D721Med (cell line): Measurements from ENCODE around the gene BRD1.

Experiments
- DNase-seq: peaks from one replicate; pipeline ENCODE4 v3.0.0; 2011; ENCODE audit warnings: low spot score; ENCODE audit not compliant: insufficient read length
- FAIRE-seq: peaks from 2 replicates; lab custom pipeline; 2011; peaks lifted over from hg19 to GRCh38; lab: Jason Lieb, UNC
- CTCF ChIP-seq: IDR thresholded peaks from 2 replicates; pipeline ENCODE4 v1.5.1; 2012; ENCODE audit warnings: mild to moderate bottlenecking, control low read depth; ENCODE audit not compliant: insufficient read depth; ENCODE audit errors: missing control alignments

Gene BRD1

DNA sequence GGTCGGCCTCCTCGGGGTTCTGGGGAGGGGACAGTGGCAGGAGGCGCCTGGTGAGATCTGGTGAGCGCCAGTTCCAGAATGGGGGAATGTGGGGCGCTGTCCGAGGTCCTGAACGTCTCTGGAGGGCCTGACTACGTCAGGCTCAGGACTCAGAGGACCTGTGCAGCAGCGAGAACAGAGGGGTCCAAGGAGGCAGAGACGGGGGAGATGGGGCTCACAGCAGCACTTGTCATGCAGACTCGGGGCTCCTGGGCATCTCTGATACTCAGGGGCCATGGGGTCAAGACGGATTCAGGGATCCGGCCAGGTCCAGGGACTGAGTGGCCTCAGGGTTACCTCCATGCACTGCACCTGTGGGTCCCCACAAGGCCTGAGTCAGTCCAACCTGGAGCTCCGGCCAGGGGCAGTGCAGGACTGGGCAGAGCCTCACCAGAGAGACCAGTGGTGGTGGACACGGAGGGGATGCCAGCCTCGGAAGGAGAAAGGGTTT is 92.2 kb downstream of the BRD1 start:
- DNase-seq = no peak
- no peak for FAIRE-seq
- no peak for TF ChIP-seq CTCF

- TF ChIP-seq CTCF = no peak
- no peak for DNase-seq
- no peak for FAIRE-seq
These were observed 92.8 kb downstream of the BRD1 start for GRCh38 chr22:49734882-49735281.

GRCh38 chr22:49734390-49734789 is 93.3 kb downstream of the BRD1 start:
- FAIRE-seq = no peak
- no peak for TF ChIP-seq CTCF
- no peak for DNase-seq

- DNase-seq (no peak), FAIRE-seq (no peak)
- no peak for TF ChIP-seq CTCF
These were observed 94.0 kb downstream of the BRD1 start for GRCh38 chr22:49733631-49734030.

- TF ChIP-seq CTCF = no peak
- DNase-seq = no peak
- no peak for FAIRE-seq
These were observed 97.0 kb downstream of the BRD1 start for GRCh38 chr22:49730656-49731055.

- FAIRE-seq (no peak), DNase-seq (no peak)
- TF ChIP-seq CTCF = no peak
These were observed 99.0 kb downstream of the BRD1 start for GRCh38 chr22:49728570-49729271.

DNA sequence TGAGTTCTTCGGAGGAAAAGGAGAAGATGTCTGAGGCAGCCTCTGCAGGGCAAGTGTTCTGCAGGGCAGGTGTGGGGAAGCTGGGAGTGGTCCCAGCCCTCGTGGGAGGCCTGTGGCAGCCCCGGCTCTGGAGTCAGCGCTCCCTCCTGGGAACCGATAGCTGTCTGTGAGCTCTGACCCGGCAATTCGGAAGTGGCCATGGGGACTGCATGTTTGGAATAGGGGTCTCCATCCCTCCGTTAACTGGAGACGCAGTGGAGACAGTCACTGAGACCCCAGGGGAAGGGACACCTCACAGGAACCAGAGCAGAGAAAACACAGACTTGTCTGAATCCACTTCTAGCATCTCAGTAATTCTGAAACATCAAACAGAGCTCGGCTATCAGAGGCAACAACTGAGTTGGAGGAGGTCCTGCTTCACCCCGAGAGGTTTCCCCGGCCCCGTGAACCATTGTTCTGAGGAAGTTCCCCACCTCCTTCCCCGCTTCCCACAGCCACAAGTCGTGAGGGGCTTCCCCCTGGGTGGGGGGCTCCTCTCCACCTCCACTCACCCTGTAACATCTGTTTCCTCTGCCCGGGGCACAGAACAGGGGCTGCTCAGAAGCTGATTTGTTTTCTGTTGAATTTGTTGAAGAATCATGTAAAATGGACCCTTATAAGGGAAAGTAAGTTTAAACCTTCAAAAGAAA is 99.6 kb downstream of the BRD1 start:
- no peak for TF ChIP-seq CTCF
- DNase-seq (no peak), FAIRE-seq (no peak)
